ENCODE measurements around the gene CCDC150. TPM values are rescaled to one million over a fixed set of nuclear protein-coding genes. Genes with fewer than 3 reads are reported as not detected.

Gene CCDC150
- total RNA-seq, 1 donor from 2014 or later = 4.4 TPM

- Histone ChIP-seq H3K4me3 (ENCODE audit: insufficient read depth, low read depth, low read length) (no peak overlapping the region), H4K20me1 (ENCODE audit: insufficient read depth, low read length) (no peaks in the 10 kb centered on the region), H3K36me3 (ENCODE audit: insufficient read depth, low read length) (no peaks in the 10 kb centered on the region), H3K79me2 (ENCODE audit: insufficient read depth, low read length) (no peaks in the 10 kb centered on the region), H3K9me3 (ENCODE audit: insufficient read depth, low read depth, low read length) (peaks cover 3% of the 10 kb centered on the region), H3K9ac (ENCODE audit: low read length) (no peak overlapping the region), H3K4me1 (ENCODE audit: insufficient read depth, low read length) (no peaks in the 10 kb centered on the region), H3K4me2 (ENCODE audit: low read length) (no peak overlapping the region), H3K27ac (ENCODE audit: low read depth, low read length) (no peak overlapping the region), H3K27me3 (ENCODE audit: insufficient read depth, low read length) (no peaks in the 10 kb centered on the region), H2AFZ (ENCODE audit: low read depth, low read length) (no peak overlapping the region)
- DNase-seq (ENCODE audit: low read depth) = no peak
- Mint-ChIP-seq H3K27ac (ENCODE audit: unreplicated experiment) (no peak overlapping the region), H3K36me3 (ENCODE audit: low read depth, unreplicated experiment) (no peaks in the 10 kb centered on the region), H3K4me3 (ENCODE audit: unreplicated experiment) (no peak overlapping the region), H3K27me3 (ENCODE audit: low read depth, unreplicated experiment) (no peaks in the 10 kb centered on the region), H3K4me1 (ENCODE audit: low read depth, unreplicated experiment) (no peaks in the 10 kb centered on the region), H3K9me3 (ENCODE audit: unreplicated experiment) (peaks cover 10% of the 10 kb centered on the region)
- no peak for TF ChIP-seq EZH2 (IDR thresholded peaks at IDR 0.05; ENCODE audit: insufficient read depth, low read length)
- no peak for TF ChIP-seq CTCF (IDR thresholded peaks at IDR 0.05; ENCODE audit: insufficient read depth, low read depth, low read length)
- no peak for FAIRE-seq
These were observed 103.2 kb downstream of the CCDC150 start for GRCh38 chr2:196742685-196743084.

DNA sequence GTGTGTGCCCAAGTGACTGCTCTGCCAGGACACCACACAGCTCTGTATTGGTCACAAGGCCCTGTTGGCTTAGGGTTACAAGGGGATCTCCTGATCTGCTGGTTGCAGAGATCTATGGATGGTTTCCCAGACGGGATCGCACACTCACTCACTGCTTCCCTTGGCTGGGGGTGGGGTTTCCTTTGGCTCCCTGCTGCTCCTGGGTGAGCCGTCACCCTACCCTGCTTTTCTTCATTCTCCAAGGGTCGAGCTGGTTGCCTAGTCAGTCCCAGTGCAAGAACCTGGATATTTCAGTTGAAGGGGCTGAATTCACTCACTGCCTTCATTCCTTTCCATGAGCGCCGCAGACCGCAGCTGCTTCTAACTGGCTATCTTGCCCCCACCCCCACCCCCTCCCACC, 103.7 kb downstream of the CCDC150 start:
- Histone ChIP-seq H3K9me3 (ENCODE audit: insufficient read depth, low read depth, low read length) (peaks cover 3% of the 10 kb centered on the region), H3K79me2 (ENCODE audit: insufficient read depth, low read length) (no peaks in the 10 kb centered on the region), H2AFZ (ENCODE audit: low read depth, low read length) (no peak overlapping the region), H3K9ac (ENCODE audit: low read length) (no peak overlapping the region), H3K4me3 (ENCODE audit: insufficient read depth, low read depth, low read length) (no peak overlapping the region), H3K4me2 (ENCODE audit: low read length) (no peak overlapping the region), H4K20me1 (ENCODE audit: insufficient read depth, low read length) (no peaks in the 10 kb centered on the region), H3K27me3 (ENCODE audit: insufficient read depth, low read length) (no peaks in the 10 kb centered on the region), H3K36me3 (ENCODE audit: insufficient read depth, low read length) (no peaks in the 10 kb centered on the region), H3K27ac (ENCODE audit: low read depth, low read length) (no peak overlapping the region), H3K4me1 (ENCODE audit: insufficient read depth, low read length) (no peaks in the 10 kb centered on the region)
- peaks cover 8% of the 10 kb centered on the region for H3K9me3 Mint-ChIP-seq (ENCODE audit: unreplicated experiment)
- H3K27me3 Mint-ChIP-seq (ENCODE audit: low read depth, unreplicated experiment) = no peaks in the 10 kb centered on the region
- H3K36me3 Mint-ChIP-seq (ENCODE audit: low read depth, unreplicated experiment) = no peaks in the 10 kb centered on the region
- DNase-seq (ENCODE audit: low read depth) = no peak
- no peak for FAIRE-seq
- no peaks in the 10 kb centered on the region for H3K4me1 Mint-ChIP-seq (ENCODE audit: low read depth, unreplicated experiment)
- H3K4me3 Mint-ChIP-seq (ENCODE audit: unreplicated experiment) = no peak overlapping the region
- H3K27ac Mint-ChIP-seq (ENCODE audit: unreplicated experiment) = no peak overlapping the region
- no peak for TF ChIP-seq CTCF (IDR thresholded peaks at IDR 0.05; ENCODE audit: insufficient read depth, low read depth, low read length)
- TF ChIP-seq EZH2 (IDR thresholded peaks at IDR 0.05; ENCODE audit: insufficient read depth, low read length) = no peak

GRCh38 chr2:196745711-196746110, 106.2 kb downstream of the CCDC150 start:
- H2AFZ ChIP-seq (ENCODE audit: low read depth, low read length) = no peak overlapping the region
- no peak for FAIRE-seq
- Mint-ChIP-seq H3K27ac (ENCODE audit: unreplicated experiment) (no peak overlapping the region), H3K4me1 (ENCODE audit: low read depth, unreplicated experiment) (no peaks in the 10 kb centered on the region), H3K36me3 (ENCODE audit: low read depth, unreplicated experiment) (no peaks in the 10 kb centered on the region), H3K4me3 (ENCODE audit: unreplicated experiment) (no peak overlapping the region), H3K27me3 (ENCODE audit: low read depth, unreplicated experiment) (no peaks in the 10 kb centered on the region), H3K9me3 (ENCODE audit: unreplicated experiment) (no peaks in the 10 kb centered on the region)
- H3K4me1 ChIP-seq (ENCODE audit: insufficient read depth, low read length) = no peaks in the 10 kb centered on the region
- DNase-seq (ENCODE audit: low read depth) = no peak
- no peak overlapping the region for H3K4me2 ChIP-seq (ENCODE audit: low read length)
- no peaks in the 10 kb centered on the region for H3K27me3 ChIP-seq (ENCODE audit: insufficient read depth, low read length)
- no peaks in the 10 kb centered on the region for H4K20me1 ChIP-seq (ENCODE audit: insufficient read depth, low read length)
- TF ChIP-seq EZH2 (IDR thresholded peaks at IDR 0.05; ENCODE audit: insufficient read depth, low read length) (no peak), CTCF (IDR thresholded peaks at IDR 0.05; ENCODE audit: insufficient read depth, low read depth, low read length) (no peak)
- H3K4me3 ChIP-seq (ENCODE audit: insufficient read depth, low read depth, low read length) = no peak overlapping the region
- no peaks in the 10 kb centered on the region for H3K79me2 ChIP-seq (ENCODE audit: insufficient read depth, low read length)
- no peak overlapping the region for H3K9ac ChIP-seq (ENCODE audit: low read length)
- H3K27ac ChIP-seq (ENCODE audit: low read depth, low read length) = no peak overlapping the region
- H3K9me3 ChIP-seq (ENCODE audit: insufficient read depth, low read depth, low read length) = no peaks in the 10 kb centered on the region
- H3K36me3 ChIP-seq (ENCODE audit: insufficient read depth, low read length) = no peaks in the 10 kb centered on the region
